Measurements from ENCODE around the gene GIPC2.
"Not testable (repeated sequence)": the region's sequence is repeated elsewhere in the genome, so short reads cannot be mapped to it uniquely, and the experiment has no call there.

GIPC2 gene, protein sequence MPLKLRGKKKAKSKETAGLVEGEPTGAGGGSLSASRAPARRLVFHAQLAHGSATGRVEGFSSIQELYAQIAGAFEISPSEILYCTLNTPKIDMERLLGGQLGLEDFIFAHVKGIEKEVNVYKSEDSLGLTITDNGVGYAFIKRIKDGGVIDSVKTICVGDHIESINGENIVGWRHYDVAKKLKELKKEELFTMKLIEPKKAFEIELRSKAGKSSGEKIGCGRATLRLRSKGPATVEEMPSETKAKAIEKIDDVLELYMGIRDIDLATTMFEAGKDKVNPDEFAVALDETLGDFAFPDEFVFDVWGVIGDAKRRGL

GRCh38 chr1:78045926-78046778 is at the start of gene GIPC2:
Gene GIPC2, plus strand, starts transcription at chr1:78045966. Its CDS starts 129 bp downstream, at chr1:78046095.
- DNase-seq = no peak

DNA sequence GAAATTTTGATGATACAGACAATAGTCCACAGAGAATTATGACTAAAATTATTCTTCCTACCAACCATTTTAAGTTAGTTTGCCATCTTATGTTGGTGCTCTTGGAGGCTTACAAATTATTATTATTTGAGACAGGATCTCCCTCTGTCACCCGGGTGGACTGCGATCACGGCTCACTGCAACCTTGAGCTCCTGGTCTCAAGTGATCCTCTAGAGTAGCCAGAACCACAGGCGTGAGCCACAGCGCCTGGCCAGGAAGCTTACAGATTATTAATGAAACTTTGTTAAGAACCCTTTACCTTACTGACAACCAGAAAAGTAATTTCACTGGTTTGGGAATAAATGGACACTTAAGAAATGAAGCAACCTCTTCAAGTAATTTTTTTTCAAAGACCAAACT is 49.0 kb upstream of the GIPC2 start:
- DNase-seq = no peak

- not testable (repeated sequence) for DNase-seq
These were observed 45.2 kb upstream of the GIPC2 start for GRCh38 chr1:78000536-78000935.

- DNase-seq = no peak
These were observed 42.6 kb upstream of the GIPC2 start for GRCh38 chr1:78003070-78003746.

DNA sequence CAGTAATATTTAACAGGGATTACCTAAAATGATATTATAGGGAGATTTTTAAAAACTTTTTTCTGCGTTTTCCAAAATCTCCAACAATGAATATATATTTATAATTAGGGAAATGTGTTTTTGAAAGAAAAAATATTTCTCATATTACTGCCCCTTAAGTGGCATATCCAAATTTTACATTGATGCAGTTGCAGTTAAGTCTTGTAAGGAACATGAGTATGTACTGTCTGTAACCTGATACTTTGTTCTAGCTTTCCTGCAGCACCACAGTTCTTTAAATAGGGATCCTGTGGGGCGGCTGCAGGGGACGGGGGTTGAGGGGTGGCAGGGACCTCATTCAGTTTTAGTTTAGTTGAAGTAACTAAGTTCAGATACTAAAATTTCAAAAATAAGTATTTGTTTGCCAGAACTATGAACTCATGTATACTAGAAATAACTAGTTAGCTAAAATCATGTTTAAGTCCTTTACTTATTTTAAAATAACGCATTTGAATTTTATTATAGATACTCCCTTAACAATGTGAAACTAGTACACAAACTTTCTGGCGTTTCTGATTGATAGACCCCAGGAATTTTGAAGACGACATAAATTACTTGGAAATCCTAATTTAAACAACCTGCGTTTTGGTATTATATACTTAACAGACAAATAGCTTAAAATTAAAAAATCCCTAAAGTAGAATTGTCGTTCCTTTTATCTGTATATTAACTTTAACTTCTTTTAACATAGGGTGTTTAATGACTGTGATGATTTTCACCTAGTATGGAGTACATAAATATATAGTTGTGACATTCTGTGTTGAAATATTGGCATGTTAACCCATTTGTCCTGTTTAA is 41.7 kb upstream of the GIPC2 start:
- DNase-seq = peak in 1 of 2 experiments; percentile 62

DNA sequence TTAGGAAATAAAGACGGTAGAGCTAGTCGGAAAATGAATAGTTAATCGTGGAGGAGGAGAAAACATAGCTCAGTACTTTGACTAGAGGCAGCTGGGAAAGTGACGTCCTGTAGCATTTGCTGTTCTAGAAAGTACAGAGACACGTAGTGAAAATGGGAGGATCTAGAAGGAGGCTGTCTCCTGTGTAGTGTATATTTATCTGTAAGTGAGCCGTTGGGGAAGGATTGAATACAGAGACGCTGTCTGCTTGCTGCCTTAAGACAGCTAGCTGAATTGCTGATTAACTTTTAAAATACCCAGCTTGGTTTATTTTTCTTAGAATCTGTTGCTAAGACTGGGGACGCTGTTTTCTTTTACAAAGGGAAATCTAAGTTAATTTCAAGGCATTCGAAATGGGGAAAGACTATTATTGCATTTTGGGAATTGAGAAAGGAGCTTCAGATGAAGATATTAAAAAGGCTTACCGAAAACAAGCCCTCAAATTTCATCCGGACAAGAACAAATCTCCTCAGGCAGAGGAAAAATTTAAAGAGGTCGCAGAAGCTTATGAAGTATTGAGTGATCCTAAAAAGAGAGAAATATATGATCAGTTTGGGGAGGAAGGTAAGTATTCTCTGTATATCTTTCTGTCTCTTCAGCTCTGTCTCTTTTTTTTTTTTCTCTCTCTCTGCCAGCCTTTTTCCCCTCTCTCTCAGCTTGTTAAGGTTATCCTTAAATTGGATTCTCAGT is 40.9 kb upstream of the GIPC2 start, which contains the start of gene DNAJB4:
Gene DNAJB4, plus strand, starts transcription at position 221 of the 729 bp plus-strand sequence. Its CDS starts 172 bp downstream, at position 393.
- DNase-seq = peak; percentile 69 to 95

DNA sequence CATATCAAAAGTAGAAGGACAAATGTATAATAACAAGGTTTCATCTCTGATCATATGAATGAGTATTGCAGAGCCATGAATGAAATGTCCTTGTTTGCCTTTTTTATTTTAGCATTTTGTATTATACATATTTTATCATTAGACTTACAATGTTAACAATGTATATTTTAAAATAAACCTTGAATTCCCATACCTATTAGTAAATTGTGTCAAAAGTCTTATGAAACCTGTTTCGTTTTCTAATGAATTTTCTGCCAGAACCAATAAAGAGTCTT is 40.4 kb upstream of the GIPC2 start:
- DNase-seq = no peak

- peak in 1 of 2 experiments; percentile 55 for DNase-seq
These were observed 40.0 kb upstream of the GIPC2 start for GRCh38 chr1:78005755-78006154.

DNA sequence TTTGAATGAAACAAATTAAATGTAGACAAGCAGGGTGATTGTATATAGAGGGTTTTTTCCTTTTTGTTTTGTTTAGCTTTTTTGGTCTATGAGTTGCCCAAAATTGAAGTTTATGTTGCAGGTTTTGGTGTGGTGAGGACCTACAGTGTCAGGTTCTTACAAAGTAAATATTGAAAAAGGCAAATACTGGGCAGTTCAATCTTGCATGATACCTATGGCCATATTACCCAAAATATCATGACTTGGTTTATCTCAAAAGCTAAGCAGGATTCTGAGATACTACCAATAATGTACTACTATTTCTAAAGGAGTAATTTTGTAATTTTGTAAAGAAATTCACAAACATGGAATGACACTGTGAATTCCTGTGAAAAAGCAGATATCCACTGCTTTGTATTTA is 39.2 kb upstream of the GIPC2 start:
- no peak for DNase-seq

DNA sequence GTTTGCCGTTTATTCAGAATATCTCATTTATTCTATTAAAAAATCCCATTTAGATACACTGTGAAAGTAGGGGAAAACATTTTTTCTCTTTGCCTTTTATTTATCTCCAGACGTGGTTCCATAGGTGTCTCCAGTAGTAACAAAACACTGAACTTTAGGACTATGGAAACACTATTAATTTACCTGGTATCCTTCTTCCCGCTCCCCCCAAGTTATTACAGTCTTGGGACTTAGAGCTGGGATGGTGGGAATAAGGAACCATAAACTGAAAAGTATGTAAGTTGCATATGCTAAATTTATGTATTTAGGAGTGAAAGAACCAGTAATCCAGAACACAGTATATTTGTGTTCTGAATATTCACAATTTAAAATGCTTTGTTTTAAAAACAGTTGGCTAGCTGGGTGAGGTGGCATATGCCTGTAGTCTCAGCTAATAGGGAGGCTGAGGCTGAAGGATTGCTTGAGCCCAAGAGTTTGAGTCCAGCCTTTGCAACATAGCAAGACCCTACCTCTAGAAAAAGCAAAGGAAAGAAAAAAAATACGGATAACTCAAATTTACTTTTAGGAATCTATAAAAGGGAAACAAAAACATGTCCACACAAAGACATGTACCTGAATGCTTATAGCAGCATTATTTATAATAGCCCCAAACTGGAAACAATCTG is 38.0 kb upstream of the GIPC2 start:
- no peak for DNase-seq

DNA sequence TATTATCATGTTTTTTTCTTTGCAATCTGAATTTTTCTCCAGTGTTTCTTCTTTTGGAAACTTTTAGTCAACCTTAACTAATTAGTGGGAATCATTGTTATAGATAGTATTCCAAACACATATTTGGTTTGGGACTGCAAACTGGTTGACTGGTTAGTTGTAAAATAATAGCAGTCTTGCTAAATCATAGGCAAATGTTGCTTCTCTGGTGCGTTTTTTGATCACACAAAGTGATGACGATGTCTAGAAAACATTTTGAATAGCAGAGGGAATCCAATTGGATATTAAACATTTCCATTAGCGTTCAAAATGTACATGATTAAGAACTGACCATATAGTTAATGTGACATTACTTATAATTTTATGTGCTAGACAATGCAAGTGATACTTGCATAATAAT is 36.5 kb upstream of the GIPC2 start:
- DNase-seq = no peak

GRCh38 chr1:78009836-78010235 is 35.9 kb upstream of the GIPC2 start:
- DNase-seq = no peak

- DNase-seq = no peak
These were observed 34.7 kb upstream of the GIPC2 start for GRCh38 chr1:78011050-78011449.

- no peak for DNase-seq
These were observed 30.6 kb upstream of the GIPC2 start for GRCh38 chr1:78015148-78015547.

GRCh38 chr1:78019024-78019423 is 26.7 kb upstream of the GIPC2 start:
- DNase-seq = no peak

- DNase-seq = not testable (repeated sequence)
These were observed 24.6 kb upstream of the GIPC2 start for GRCh38 chr1:78021134-78021533.

DNA sequence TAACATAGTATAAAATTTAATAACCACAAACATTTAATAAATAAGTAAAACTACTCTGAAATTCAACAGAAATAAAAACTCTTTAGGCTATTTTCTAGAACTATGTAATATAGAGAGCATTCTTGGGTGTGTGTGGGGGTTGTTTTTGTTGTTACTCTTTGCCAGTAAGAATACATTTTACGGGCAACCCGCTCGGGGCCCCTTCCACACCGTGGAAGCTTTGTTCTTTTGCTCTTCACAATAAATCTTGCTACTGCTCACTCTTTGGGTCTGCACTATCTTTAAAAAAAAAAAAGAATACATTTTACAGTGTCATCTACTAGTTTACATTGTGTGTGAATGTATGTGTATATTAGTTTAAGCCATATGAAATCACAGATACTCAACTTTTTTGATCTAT is 16.0 kb upstream of the GIPC2 start:
- no peak for DNase-seq

GRCh38 chr1:78032996-78033796 is 12.6 kb upstream of the GIPC2 start:
- no peak for DNase-seq

GRCh38 chr1:78033797-78034172 is 12.0 kb upstream of the GIPC2 start:
- DNase-seq = no peak

GRCh38 chr1:78035121-78035520 is 10.6 kb upstream of the GIPC2 start:
- no peak for DNase-seq

DNA sequence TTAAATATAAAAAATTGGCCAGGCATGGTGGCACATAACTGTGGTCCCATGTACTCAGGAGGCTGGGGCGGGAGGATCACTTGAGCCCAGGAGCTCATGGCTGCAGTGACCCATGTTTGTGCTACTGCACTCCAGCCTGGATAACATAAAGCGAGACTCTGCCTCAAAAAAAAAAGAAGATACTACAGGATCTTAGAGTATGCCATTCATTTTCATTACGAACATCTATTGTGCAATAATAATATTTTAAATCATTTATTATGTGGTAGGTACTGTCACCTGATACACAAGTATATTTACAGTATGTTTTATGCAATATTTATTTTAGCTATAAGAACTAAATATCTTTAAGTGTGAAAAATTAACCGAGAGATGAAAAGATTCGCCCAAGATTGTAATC is 9.3 kb upstream of the GIPC2 start:
- no peak for DNase-seq

Measured in SW 1271 (cell line).